ENCODE data around the gene ADGRG7.

Gene ADGRG7

GRCh38 chr3:100584101-100584660 lies 25.2 kb upstream of the ADGRG7 start:
- DNase-seq (ENCODE audit: low spot score): no peak
- H3K27ac ChIP-seq: no peak overlapping the region
- TF ChIP-seq, protein P1, sequence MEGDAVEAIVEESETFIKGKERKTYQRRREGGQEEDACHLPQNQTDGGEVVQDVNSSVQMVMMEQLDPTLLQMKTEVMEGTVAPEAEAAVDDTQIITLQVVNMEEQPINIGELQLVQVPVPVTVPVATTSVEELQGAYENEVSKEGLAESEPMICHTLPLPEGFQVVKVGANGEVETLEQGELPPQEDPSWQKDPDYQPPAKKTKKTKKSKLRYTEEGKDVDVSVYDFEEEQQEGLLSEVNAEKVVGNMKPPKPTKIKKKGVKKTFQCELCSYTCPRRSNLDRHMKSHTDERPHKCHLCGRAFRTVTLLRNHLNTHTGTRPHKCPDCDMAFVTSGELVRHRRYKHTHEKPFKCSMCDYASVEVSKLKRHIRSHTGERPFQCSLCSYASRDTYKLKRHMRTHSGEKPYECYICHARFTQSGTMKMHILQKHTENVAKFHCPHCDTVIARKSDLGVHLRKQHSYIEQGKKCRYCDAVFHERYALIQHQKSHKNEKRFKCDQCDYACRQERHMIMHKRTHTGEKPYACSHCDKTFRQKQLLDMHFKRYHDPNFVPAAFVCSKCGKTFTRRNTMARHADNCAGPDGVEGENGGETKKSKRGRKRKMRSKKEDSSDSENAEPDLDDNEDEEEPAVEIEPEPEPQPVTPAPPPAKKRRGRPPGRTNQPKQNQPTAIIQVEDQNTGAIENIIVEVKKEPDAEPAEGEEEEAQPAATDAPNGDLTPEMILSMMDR (IDR thresholded peaks at IDR 0.05): no peak
- no peak overlapping the region for H3K4me3 ChIP-seq

DNA sequence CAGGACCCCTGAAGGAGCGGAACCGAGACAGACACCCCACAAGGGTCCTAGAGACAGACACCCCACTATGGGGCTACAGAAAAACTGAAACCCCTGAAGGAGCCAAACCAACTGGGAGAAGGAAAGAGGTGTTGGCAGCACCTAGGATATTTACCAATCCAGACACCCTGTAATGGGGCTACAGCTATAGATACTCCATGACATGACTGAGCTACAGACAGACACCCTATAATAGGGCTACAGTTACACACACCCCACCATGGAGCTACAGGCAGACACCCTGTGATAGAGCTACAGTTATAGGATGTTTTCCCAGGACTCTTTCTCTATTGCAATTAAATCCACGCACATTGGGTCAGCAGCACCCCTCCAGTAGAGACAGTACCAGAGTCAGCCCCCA lies 22.6 kb upstream of the ADGRG7 start:
- TF ChIP-seq, protein P1 (IDR thresholded peaks at IDR 0.05): no peak
- DNase-seq (ENCODE audit: low spot score): no peak
- Histone ChIP-seq H3K4me3 (no peak overlapping the region), H3K27ac (no peak overlapping the region)

- Histone ChIP-seq H3K27ac (no peak overlapping the region), H3K4me3 (no peak overlapping the region)
- TF ChIP-seq, protein P1 (IDR thresholded peaks at IDR 0.05): no peak
- DNase-seq (ENCODE audit: low spot score): no peak
These were observed 21.1 kb upstream of the ADGRG7 start for GRCh38 chr3:100588251-100588650.

- no peak overlapping the region for H3K27ac ChIP-seq
- DNase-seq (ENCODE audit: low spot score): no peak
- H3K4me3 ChIP-seq: peak overlapping the region; percentile 49
- TF ChIP-seq, protein P1 (IDR thresholded peaks at IDR 0.05): peak; percentile 83
These were observed 19.1 kb upstream of the ADGRG7 start for GRCh38 chr3:100590114-100590839.

DNA sequence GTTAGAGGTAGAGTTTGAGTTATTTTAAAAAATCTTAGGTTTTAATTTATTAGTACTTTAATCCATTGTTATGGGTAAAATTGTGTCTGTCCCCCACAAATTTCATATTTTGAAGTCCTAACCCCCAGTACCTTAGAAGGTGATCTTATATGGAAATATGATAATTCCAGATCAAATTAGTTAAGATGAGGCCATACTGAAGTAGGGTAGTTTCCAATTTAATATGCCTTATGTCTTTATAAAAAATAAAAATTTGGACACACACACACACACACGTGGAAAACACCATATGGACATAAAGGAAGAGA lies 18.6 kb upstream of the ADGRG7 start:
- TF ChIP-seq, protein P1 (IDR thresholded peaks at IDR 0.05): no peak
- no peak for DNase-seq (ENCODE audit: low spot score)
- Histone ChIP-seq H3K4me3 (no peak overlapping the region), H3K27ac (no peak overlapping the region)

DNA sequence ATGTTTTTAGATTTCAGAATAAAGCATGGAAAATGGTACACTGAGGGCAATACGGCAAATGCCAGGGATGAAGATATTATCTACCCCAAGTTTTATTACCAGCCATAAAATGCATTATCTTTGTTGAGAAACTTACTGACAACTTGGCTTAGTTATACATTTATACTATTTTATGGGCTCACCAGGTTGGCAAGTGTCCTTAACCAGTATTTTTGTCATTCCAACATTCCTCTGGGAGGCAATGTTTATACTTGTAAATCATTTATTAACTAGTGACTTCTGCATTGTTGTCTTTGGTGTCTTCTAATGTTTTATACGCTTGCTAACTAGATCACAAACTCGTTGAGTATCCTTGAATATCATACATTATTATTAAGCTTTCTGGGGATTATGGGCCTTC lies 18.0 kb upstream of the ADGRG7 start:
- TF ChIP-seq, protein P1 (IDR thresholded peaks at IDR 0.05): no peak
- DNase-seq (ENCODE audit: low spot score): no peak
- Histone ChIP-seq H3K4me3 (no peak overlapping the region), H3K27ac (no peak overlapping the region)
